Stomach (tissue), 9 donors: ENCODE data around the gene CLSTN2. TPM values are rescaled to one million over a fixed set of nuclear protein-coding genes. Genes with fewer than 3 reads are reported as not detected.

Experiments
- DNase-seq, 2 donors: peaks; one replicate each; pipeline versions ENCODE4 v3.0.0 to v3.0.0-alpha.2; 2013 to 2019
- H3K27ac ChIP-seq, 5 donors: fragments of 200-600 bp in 4 of 5; sonication (generic) in 4 of 5; one replicate each; pipeline ENCODE4 v1.5.1; 2013 to 2019; ENCODE audit warnings: mild to moderate bottlenecking in 1 of 5, moderate library complexity in 1 of 5
- H3K27me3 ChIP-seq, 3 donors: fragments of 200-600 bp; sonication (generic); one replicate each; pipeline ENCODE4 v1.5.1; 2017 to 2019; ENCODE audit warnings: mixed run types in 1 of 3
- H3K36me3 ChIP-seq, 4 donors: fragments of 200-600 bp; sonication (generic); 1 replicate in 3 of 4; 2 replicates in 1 of 4; pipeline ENCODE4 v1.5.1; 2016 to 2019
- H3K4me1 ChIP-seq, 4 donors: fragments of 200-600 bp; sonication (generic); one replicate each; pipeline ENCODE4 v1.5.1; 2016 to 2019
- H3K4me3 ChIP-seq, 4 donors: fragments of 200-600 bp; sonication (generic) in 3 of 4; one replicate each; pipeline ENCODE4 v1.5.1; 2016 to 2019; ENCODE audit warnings: mild to moderate bottlenecking in 1 of 4
- H3K9me3 ChIP-seq, 4 donors: fragments of 200-600 bp; sonication (generic); one replicate each; pipeline ENCODE4 v1.5.1; 2016 to 2019
- CTCF ChIP-seq, 7 experiments: fragments of 450-650 bp in 4 of 7; fragments of 200-600 bp in 3 of 7; sonication (generic) in 3 of 7; IDR thresholded peaks; one replicate each; pipeline ENCODE4 v1.5.1; 2016 to 2019; ENCODE audit warnings: antibody characterized with exemption in 7 of 7, control low read depth in 2 of 7, mild to moderate bottlenecking in 1 of 7
- EP300 ChIP-seq: sonication (generic); formaldehyde crosslinking; IDR thresholded peaks from one replicate; pipeline ENCODE4 v1.6.1; 2017; ENCODE audit warnings: antibody characterized with exemption
- POLR2A ChIP-seq, 4 donors: fragments of 450-650 bp; IDR thresholded peaks; one replicate each; pipeline ENCODE4 v1.6.1; 2016; ENCODE audit warnings: antibody characterized with exemption in 4 of 4, control low read depth in 2 of 4, mild to moderate bottlenecking in 1 of 4, moderate library complexity in 1 of 4
- POLR2AphosphoS5 ChIP-seq, 3 donors: sonication (generic); formaldehyde crosslinking; IDR thresholded peaks; one replicate each; pipeline ENCODE4 v1.6.1; 2016; ENCODE audit warnings: antibody characterized with exemption in 3 of 3
- WGBS, 5 donors: extraction: QIAGEN DNeasy Blood & Tissue Kit in 3 of 5; methylation state at CpG; one replicate each; pipeline versions ENCODE4 v1.1.5 to v1.1.7; 2013 to 2018; 5-methylcytosine and 5-hydroxymethylcytosine counted together
- intact Hi-C: fragments of 100-400 bp; cut with DNase I; formaldehyde crosslinking; loops from one replicate; pipeline ENCODE4 v1.15.1; 2023; ENCODE audit warnings: low total_unique reads
- polyA plus RNA-seq, 3 donors: library from polyadenylated mRNA; stranded (reverse); fragments of 200-250 nt; gene quantifications; one replicate each; pipeline ENCODE4 v1.2.3, GENCODE V29; 2013
- total RNA-seq, 5 donors: library from RNA; depleted of rRNA; stranded (reverse); fragments of >200 nt; gene quantifications; one replicate each; pipeline versions ENCODE4 v1.1.0 to v1.2.3, GENCODE V29; 2014 to 2016
- donor health status: healthy with polysubstance abuse.
- donor health status: Bipolar disorder and iron deficiency.
- donor health status: healthy.

CLSTN2 gene
- total and polyA plus RNA-seq, 8 donors, result 0.10 to 5.4 (median 1.7) TPM

GRCh38 chr3:140051019-140051957 lies 116.3 kb downstream of the CLSTN2 start:
- intact Hi-C loops, result no loop called here

GRCh38 chr3:140052771-140053702 lies 118.1 kb downstream of the CLSTN2 start:
- Histone ChIP-seq H3K36me3 (no peaks in the 10 kb centered on the region), H3K4me1 (peaks cover 0 to 5% (median 0%) of the 10 kb centered on the region in 4 donors), H3K27ac (no peak overlapping the region), H3K27me3 (no peaks in the 10 kb centered on the region), H3K4me3 (no peak overlapping the region), H3K9me3 (no peaks in the 10 kb centered on the region)
- TF ChIP-seq CTCF (IDR thresholded peaks at IDR 0.05) (no peak), POLR2AphosphoS5 (IDR thresholded peaks at IDR 0.05) (no peak), EP300 (no peak), POLR2A (IDR thresholded peaks at IDR 0.05) (no peak)
- peak in 1 of 2 donors; percentile 29 for DNase-seq
- 47 to 68% (median 58%) methylated on average over 10 to 11 of the region's 11 CpGs for WGBS, 5 donors
- intact Hi-C loops, result no loop called here

More at GRCh38 chr3:140051019-140051957, 116.3 kb downstream of the CLSTN2 start:
- no peak overlapping the region for H3K27ac ChIP-seq
- no peaks in the 10 kb centered on the region for H3K27me3 ChIP-seq
- no peak overlapping the region for H3K4me3 ChIP-seq
- TF ChIP-seq CTCF (IDR thresholded peaks at IDR 0.05), result peak in 1 of 7 experiments; percentile 9
- TF ChIP-seq POLR2AphosphoS5 (IDR thresholded peaks at IDR 0.05), result no peak
- TF ChIP-seq EP300, result no peak
- no peak for TF ChIP-seq POLR2A (IDR thresholded peaks at IDR 0.05)
- no peaks in the 10 kb centered on the region for H3K36me3 ChIP-seq
- H3K9me3 ChIP-seq, result no peaks in the 10 kb centered on the region
- peak in 1 of 2 donors; percentile 47 for DNase-seq
- peaks cover 0 to 5% (median 0%) of the 10 kb centered on the region in 4 donors for H3K4me1 ChIP-seq
- 55 to 63% (median 57%) methylated on average over 12 of the region's 12 CpGs for WGBS, 5 donors

- Histone ChIP-seq H3K27me3 (no peaks in the 10 kb centered on the region), H3K36me3 (no peaks in the 10 kb centered on the region), H3K9me3 (no peaks in the 10 kb centered on the region), H3K27ac (no peak overlapping the region), H3K4me3 (no peak overlapping the region), H3K4me1 (peaks cover 0 to 5% (median 0%) of the 10 kb centered on the region in 4 donors)
- intact Hi-C loops, result no loop called here
- no peak for DNase-seq
- 75 to 90% (median 79%) methylated on average over 3 of the region's 3 CpGs for WGBS, 5 donors
- TF ChIP-seq CTCF (IDR thresholded peaks at IDR 0.05), result no peak
- no peak for TF ChIP-seq POLR2A (IDR thresholded peaks at IDR 0.05)
- TF ChIP-seq POLR2AphosphoS5 (IDR thresholded peaks at IDR 0.05), result no peak
- no peak for TF ChIP-seq EP300
These were observed 118.8 kb downstream of the CLSTN2 start for GRCh38 chr3:140053794-140054193.
